ELF-1 (cell line): ENCODE measurements around the gene TJAP1.

Experiments used
- DNase-seq: peaks from one replicate; pipeline ENCODE4 v3.0.0-alpha.2; 2016; ENCODE audit warnings: low read depth, low spot score

The TJAP1 gene

GRCh38 chr6:43504756-43505593 lies 27.6 kb downstream of the TJAP1 start:
- no peak for DNase-seq

GRCh38 chr6:43505718-43506117 lies 28.3 kb downstream of the TJAP1 start:
- DNase-seq, result no peak

DNA sequence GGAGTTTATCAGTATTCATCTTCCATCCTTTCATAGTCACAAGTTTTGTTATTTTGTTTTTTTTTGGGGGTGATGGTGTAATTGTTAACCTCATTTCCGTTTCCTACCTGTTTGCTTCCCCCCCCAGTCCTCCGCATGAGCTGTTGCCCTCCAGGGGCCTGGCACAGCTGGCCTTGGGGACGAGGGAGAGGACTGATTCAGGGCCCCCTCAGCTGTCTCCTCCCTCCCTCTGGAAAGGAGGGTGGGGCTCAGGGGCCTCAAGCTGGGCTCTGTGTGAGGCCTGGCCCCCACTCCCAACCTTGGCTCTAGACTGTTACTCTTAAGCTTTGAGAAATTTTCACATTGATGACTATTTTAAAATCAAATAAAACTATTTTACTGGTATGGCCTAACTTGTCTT lies 28.8 kb downstream of the TJAP1 start:
- no peak for DNase-seq

DNA sequence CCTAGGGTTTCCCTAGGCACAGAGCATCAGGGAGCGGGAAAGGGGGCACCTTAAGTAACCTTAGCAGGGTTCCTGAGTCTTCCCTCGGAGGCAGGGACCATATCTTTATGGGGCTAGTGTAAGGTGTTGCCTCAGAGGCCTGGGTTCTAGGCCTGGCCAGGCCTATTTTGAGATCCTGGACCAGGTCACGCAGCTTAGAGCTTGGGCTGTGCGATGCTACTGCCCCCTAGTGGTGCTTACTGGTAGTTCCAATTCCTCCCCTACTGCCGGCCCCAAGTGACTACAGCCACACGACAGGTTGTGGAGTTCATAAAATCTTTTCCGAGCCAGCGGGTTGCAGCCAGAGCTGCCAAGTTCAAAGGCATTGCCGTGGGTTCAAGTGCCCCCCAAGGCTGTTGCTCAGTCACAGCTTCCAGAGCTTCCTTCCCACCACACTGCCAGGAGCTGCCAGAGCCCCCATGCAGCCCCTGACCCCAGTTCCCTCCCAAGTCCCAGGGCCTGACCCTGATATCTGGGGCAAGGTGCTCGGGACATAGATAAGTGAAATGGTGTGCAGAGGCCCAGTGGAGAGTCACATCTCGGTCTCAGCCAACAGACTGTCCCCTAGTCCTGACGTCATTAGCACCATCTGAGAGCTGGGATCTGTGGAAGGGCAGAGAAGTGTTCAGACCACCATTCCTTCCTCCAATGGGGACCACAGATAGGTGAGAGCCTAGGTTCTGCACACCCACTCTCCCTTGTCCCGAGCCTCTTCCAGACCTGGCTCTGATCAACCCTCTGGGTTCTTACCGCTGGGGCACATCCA lies 29.5 kb downstream of the TJAP1 start:
- peak; percentile 93 for DNase-seq

GRCh38 chr6:43508481-43509141 lies 31.2 kb downstream of the TJAP1 start:
- no peak for DNase-seq

GRCh38 chr6:43509142-43509983 lies 32.0 kb downstream of the TJAP1 start:
- no peak for DNase-seq

DNA sequence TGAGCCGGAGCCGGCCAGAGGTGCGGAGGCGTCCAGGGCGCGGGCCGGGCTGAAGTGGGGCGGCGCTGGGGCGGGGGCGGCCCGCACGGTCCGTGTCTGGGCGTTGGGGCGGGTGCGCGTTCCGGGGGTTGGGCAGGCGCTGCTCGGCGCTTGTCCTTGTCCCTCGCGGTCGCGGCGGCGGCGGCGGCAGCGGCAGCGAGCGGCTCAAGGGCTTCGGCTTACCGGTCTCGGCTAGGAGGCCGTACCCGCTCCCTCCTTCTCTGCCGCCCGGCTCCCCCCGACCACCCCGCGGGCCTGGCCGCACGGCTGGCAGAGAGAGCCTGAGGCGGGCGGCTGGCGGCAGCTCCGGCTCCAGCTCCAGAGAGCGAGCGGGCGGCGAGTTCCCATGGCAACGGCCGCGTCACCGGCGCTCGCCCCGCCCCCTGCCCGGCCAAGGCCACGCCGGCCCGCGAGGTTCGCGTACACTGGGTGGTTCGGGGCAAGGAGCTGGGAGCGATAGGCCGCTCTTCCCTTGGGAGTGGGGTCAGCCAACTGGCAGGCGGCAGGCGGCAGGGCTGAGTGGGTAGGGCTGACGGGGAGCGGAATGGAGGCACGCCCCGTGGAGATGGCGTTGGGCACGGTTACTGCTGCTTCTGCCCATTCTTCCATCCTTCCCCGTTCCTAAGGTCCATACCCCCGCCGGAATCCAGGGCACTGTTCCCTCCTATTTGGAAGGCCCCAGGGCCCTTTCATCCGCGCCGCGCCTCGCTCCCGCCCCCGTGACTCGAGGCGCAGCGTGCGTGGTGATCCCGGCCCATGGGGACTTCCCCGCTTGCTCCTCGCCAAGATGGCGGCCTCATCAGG lies 32.8 kb downstream of the TJAP1 start, which contains the start of gene LRRC73:
Gene LRRC73, minus strand, starts transcription at position 363 of the 843 bp plus-strand sequence. CDS start 561 bp downstream, outside the sequence.
- DNase-seq, result peak; percentile 89

DNA sequence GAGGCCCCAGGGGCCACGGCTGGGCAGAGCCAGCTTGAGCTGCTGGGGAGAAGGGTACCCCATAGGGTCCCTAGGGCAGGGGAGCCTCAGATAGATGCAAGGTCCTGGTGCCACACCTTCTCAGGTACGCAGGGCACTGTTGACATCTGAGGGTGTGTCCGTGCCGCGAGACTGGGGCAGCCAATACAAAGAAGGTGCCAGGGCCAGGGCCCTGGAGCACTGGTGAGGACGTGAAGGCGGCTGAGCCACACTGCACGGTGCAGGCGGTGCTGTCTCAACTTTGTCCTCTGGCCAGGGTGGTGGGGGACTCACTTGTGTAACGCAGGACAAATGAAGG lies 33.4 kb downstream of the TJAP1 start:
- DNase-seq, result no peak

DNA sequence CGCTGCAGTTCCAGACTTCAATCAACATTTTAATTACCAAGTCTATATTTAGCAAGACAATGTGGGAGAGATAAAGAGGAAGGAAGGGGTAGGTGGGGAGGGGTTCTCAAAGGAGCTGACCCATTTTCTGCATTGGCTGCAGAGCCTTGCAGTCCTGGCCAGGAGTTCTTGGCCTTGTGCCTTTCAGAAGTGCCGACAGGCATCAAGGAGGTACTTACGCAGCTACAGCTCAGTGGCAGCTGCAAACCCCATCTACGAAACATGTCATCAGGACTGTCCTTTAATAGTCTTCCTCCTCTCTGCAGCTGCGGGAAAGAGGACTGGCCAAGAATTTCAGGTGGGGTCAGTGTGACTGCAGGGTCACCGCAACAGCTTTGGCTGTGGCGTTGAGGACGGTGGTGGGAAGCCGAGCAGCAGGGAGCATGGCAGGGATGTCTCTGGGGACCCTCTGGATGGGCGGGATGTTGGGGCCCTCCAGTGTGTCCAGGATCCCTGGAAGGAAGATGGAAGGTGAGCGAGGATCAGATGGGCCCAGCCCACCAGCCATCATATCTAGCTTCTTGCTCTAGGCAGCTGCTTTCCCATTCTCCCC lies 34.5 kb downstream of the TJAP1 start:
- DNase-seq, result no peak

- DNase-seq, result no peak
These were observed 38.4 kb downstream of the TJAP1 start for GRCh38 chr6:43515808-43516207.

DNA sequence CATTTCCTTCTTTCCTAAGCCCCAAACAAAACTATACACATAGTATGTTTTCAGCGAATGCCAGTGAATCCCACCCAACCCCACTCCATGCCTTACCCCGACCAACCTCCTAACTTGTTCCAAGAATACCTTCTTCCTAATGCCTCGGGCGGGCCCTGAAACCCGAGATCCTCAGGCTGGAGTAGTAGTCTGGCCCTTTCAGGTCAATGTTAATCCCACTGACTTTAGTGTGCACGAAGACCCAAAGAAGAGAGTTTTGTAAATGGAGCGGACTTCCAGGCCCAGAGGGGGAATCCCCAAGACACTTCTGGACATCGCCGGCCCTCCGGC lies 39.0 kb downstream of the TJAP1 start:
- no peak for DNase-seq

DNA sequence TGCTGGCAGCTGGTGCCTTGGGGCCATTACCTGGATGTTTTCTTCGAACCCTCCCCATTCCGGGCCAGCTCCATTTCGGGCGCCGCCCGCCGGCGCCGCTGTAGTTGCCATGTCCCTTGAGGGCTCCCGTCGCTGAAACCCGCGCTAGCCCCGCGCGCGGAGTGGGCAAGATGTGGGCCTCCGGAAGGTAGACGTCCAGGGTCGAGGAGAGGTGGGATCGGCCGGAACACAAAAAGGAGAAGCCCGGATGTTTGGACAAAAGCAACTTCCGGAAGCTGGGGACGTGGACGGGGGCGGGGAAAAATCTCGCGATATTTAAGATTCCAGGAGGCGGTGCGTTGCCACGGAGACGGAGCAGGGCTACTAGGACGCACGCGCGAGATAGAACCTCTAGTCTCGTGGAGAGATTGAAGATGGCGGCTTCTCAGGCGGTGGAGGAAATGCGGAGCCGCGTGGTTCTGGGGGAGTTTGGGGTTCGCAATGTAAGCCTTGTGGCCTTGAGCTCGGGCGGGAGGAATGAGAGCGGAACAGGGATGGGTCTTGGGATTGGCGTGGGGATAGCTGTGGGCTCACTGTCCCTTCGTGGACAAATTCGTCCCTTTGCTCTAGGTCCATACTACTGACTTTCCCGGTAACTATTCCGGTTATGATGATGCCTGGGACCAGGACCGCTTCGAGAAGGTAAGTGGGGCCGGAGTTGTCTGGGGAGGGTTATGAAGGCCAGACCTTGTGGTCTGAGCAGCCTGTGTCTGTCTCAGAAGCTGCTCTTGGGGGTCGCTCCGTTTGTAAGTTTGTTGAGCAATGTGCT lies 39.5 kb downstream of the TJAP1 start, which contains the start of the genes POLR1C and YIPF3:
Gene POLR1C, plus strand, starts transcription at position 393 of the 808 bp plus-strand sequence. Its CDS starts 21 bp downstream, at position 414.
Gene YIPF3, minus strand, starts transcription at position 230 of the 808 bp plus-strand sequence. Its CDS starts 119 bp downstream, at position 111.
- DNase-seq, result peak; percentile 99

DNA sequence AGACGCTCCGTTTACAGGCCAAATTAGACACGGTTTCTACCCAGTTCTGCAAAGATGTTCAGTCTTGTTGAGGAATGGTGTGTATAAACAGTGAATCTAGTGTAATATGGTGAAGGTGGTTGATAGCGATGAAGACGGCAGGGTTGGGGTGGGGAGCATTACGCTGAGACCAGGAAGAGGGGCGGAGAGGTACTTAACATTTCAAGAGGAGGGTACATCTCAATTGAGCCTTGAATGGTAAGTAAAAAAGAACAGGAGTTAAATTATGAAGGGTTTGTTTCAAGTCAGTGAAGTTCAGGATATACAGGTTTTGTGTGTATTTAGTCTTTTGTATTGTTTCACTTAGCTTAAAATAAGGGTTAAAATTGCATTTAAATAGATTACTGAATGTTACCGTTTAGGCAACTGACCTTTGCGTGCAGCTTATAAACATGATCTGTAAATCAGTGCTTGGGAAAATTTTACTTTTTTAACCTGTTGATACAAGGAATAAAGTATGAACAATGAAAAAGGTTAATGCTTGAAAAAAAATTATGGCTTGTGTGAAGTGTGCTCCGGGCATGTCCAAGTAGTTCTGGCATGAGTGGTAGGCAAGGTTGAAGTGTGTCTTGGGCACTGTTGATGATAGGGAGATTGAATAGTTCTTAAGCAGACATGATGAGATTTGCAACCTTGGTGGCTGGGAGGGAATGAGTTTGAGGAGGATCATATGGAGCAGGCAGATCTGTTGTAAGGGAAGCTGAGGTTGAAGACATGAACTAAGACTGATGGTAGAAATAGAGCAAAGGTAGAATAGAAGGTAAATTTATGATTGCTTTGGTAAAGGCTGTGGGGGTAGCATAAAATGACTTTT lies 40.4 kb downstream of the TJAP1 start:
- DNase-seq, result no peak

DNA sequence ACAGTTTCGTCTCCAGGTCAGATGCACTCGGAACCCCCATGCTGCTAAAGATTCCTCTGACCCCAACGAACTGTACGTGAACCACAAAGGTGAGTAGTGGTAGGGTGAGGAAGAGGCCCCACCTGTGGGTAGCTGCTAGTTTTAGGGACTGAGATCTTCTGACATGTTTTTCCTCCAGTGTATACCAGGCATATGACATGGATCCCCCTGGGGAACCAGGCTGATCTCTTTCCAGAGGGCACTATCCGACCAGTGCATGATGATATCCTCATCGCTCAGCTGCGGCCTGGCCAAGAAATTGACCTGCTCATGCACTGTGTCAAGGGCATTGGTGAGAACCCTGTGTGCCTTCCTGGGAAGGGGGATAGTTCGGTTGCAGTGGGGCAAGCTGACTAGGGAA lies 42.7 kb downstream of the TJAP1 start:
- DNase-seq, result no peak

DNA sequence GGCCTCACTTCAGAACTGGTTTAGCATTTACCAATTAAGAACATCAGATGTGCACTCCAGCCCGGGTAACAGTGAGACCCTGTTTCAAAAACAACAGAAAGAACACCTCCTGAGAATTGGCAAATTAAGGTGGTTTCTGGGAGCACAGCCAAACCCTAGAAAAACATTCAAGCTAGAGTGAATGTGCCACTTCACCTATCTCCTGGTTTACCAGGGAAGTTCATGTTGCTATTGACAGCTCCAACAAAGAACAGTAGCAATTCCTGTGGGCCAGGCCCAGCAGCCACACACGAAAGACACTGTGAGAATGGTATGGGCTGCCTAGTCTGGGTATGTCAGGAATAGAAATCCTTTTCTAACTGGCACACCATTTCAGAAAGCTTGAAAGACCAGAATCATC lies 44.5 kb downstream of the TJAP1 start:
- DNase-seq, result no peak

GRCh38 chr6:43522547-43523261 lies 45.3 kb downstream of the TJAP1 start:
- DNase-seq, result no peak

DNA sequence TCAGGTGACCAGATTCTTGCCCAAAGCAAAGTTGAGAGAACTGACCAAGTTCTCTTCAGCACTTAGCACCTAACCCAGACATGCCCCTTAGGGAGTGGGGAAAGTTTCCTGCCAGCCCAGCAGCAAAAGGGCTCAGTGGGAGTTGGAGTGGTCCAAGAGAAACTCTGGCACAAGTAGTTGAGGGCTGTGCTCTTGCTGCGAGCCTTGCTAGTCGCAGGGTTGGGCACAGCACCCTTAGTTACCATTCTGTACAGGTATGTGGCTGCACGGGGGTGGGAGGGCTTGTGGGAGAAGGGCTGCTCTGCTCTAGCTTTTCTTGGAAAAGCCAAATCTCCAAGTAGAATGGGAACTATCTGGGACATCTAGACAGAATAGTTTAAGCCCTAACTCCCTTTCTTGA lies 45.9 kb downstream of the TJAP1 start:
- DNase-seq, result no peak
